ENCODE results near the gene AKAP9. TPM values are rescaled to one million over a fixed set of nuclear protein-coding genes. Genes with fewer than 3 reads are reported as not detected.

Gene AKAP9
- total and polyA plus RNA-seq, 9 of the 15 experiments (the other 6 are each of a cell fraction or from before 2014, with no cell fraction given) = 25.5 to 80.9 (median 46.3) TPM

GRCh38 chr7:92020636-92021035 is 80.0 kb downstream of the AKAP9 start:
- POLR2A ChIA-PET = no interaction called here
- no peaks in the 10 kb centered on the region for H3K9me3 ChIP-seq (replicated peaks; ENCODE audit: control insufficient read depth, insufficient read depth, low read depth, low read length)
- in situ Hi-C loops (cut with MboI) (no loop called here), intact Hi-C loops (cut with micrococcal nuclease) (no loop called here)
- no peak for DNase-seq (ENCODE audit: extremely low read depth in 1 of 4, low spot score in 3 of 4)
- BruUV-seq (replicated peaks) = no TSS peak
- TF ChIP-seq PTBP1 (IDR thresholded peaks at IDR 0.05; ENCODE audit: low read depth, low read length) (no peak), BMI1 (IDR thresholded peaks at IDR 0.05; ENCODE audit: low read length) (no peak), MAZ (CRISPR knock-in tag; conservative IDR thresholded peaks at IDR 0.05 in 1 of 2, IDR thresholded peaks at IDR 0.05 in 1 of 2) (no peak), ELK1 (CRISPR knock-in tag; IDR thresholded peaks at IDR 0.05) (no peak), MLLT1 (IDR thresholded peaks at IDR 0.05) (no peak), ZBTB49 (CRISPR knock-in tag; IDR thresholded peaks at IDR 0.05; ENCODE audit: borderline replicate concordance) (no peak), BRCA1 (IDR thresholded peaks at IDR 0.05) (no peak), BRCA1 (CRISPR knock-in tag; IDR thresholded peaks at IDR 0.05) (no peak), ATF1 (CRISPR knock-in tag; IDR thresholded peaks at IDR 0.05) (no peak), ATF1 (tag; IDR thresholded peaks at IDR 0.05) (no peak), DDX20 (tag; IDR thresholded peaks at IDR 0.05; ENCODE audit: low read depth) (no peak), ZNF655 (CRISPR knock-in tag; IDR thresholded peaks at IDR 0.05) (no peak), CAMTA2 (CRISPR knock-in tag; conservative IDR thresholded peaks at IDR 0.05) (no peak), ZNF696 (CRISPR knock-in tag; conservative IDR thresholded peaks at IDR 0.05) (no peak), FOSL1 (tag; conservative IDR thresholded peaks at IDR 0.05) (no peak)
- TF ChIP-seq, protein P1, sequence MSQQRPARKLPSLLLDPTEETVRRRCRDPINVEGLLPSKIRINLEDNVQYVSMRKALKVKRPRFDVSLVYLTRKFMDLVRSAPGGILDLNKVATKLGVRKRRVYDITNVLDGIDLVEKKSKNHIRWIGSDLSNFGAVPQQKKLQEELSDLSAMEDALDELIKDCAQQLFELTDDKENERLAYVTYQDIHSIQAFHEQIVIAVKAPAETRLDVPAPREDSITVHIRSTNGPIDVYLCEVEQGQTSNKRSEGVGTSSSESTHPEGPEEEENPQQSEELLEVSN (IDR thresholded peaks at IDR 0.05; ENCODE audit: borderline replicate concordance in 1 of 2, extremely low read depth in 1 of 2, insufficient read depth in 1 of 2, insufficient read length in 1 of 2, low read depth in 1 of 2, low read length in 1 of 2, poor library complexity in 1 of 2, severe bottlenecking in 1 of 2) = no peak
- no peak for ATAC-seq
- H3K9ac ChIP-seq (ENCODE audit: insufficient read depth in 1 of 2, low read depth in 2 of 2, low read length in 2 of 2) = no peak overlapping the region
- no peaks in the 10 kb centered on the region for H3K9me1 ChIP-seq (ENCODE audit: control insufficient read depth, insufficient read depth, low read length)
- FAIRE-seq = no peak
- no peaks in the 10 kb centered on the region for H3K4me1 ChIP-seq (replicated peaks in 1 of 2; ENCODE audit: control insufficient read depth in 2 of 2, insufficient read depth in 2 of 2, low read length in 2 of 2)
- H3K27me3 ChIP-seq (ENCODE audit: control insufficient read depth in 2 of 2, insufficient read depth in 2 of 2, low read length in 2 of 2) = no peaks in the 10 kb centered on the region
- CTCF ChIA-PET (ENCODE audit: low intra/inter-chr PET ratio) = no interaction called here
- no peak overlapping the region for H2AFZ ChIP-seq (ENCODE audit: low read depth, low read length)
- H3K36me3 ChIP-seq (ENCODE audit: control insufficient read depth, insufficient read depth, low read length) = peaks cover 64% of the 10 kb centered on the region
- H3K79me2 ChIP-seq (ENCODE audit: control insufficient read depth, insufficient read depth, low read length) = no peaks in the 10 kb centered on the region
- H3K4me2 ChIP-seq (ENCODE audit: insufficient read depth, low read length) = no peak overlapping the region
- H3K27ac ChIP-seq (ENCODE audit: extremely low read depth, low read depth, low read length) = no peak overlapping the region
- no peaks in the 10 kb centered on the region for H4K20me1 ChIP-seq (replicated peaks; ENCODE audit: control insufficient read depth, insufficient read depth, low read length)
- H3K4me3 ChIP-seq = no peak overlapping the region
